Stimulated activated naive CD8-positive, alpha-beta T cell treated with anti-CD3 and anti-CD28 coated beads, Interleukin-15, Interleukin-2, amounts not matched to agents 100 ng/mL and 50 ng/mL, for 24 hours (primary cell): ENCODE data around the gene MON2.
A peak's percentile ranks its signal among the peaks of the same experiment; 100 is the strongest.
"Not testable (repeated sequence)": the region's sequence is repeated elsewhere in the genome, so short reads cannot be mapped to it uniquely, and the experiment has no call there.

ENCODE experiments used
- H3K27ac Mint-ChIP-seq: one replicate; pipeline ENCODE4 v1.8.0; 2021; ENCODE audit warnings: mild to moderate bottlenecking, mixed read lengths
- H3K27me3 Mint-ChIP-seq: one replicate; pipeline ENCODE4 v1.8.0; 2021; ENCODE audit warnings: mixed read lengths
- H3K36me3 Mint-ChIP-seq: one replicate; pipeline ENCODE4 v1.8.0; 2021; ENCODE audit warnings: low read depth, mixed read lengths
- H3K4me1 Mint-ChIP-seq: one replicate; pipeline ENCODE4 v1.8.0; 2021; ENCODE audit warnings: low read depth, mixed read lengths
- H3K4me3 Mint-ChIP-seq: one replicate; pipeline ENCODE4 v1.8.0; 2021; ENCODE audit warnings: mild to moderate bottlenecking, mixed read lengths
- H3K9me3 Mint-ChIP-seq: one replicate; pipeline ENCODE4 v1.8.0; 2021; ENCODE audit warnings: mixed read lengths

MON2 gene

GRCh38 chr12:62463252-62463651, 3.4 kb upstream of the MON2 start:
- H3K4me1 Mint-ChIP-seq: peaks cover 19% of the 10 kb centered on the region
- not testable (repeated sequence) for H3K4me3 Mint-ChIP-seq, H3K27ac Mint-ChIP-seq, H3K36me3 Mint-ChIP-seq, H3K27me3 Mint-ChIP-seq
- peaks cover 19% of the 10 kb centered on the region for H3K9me3 Mint-ChIP-seq

- H3K27me3 Mint-ChIP-seq: no peaks in the 10 kb centered on the region
- peaks cover 33% of the 10 kb centered on the region for H3K4me1 Mint-ChIP-seq
- H3K27ac Mint-ChIP-seq: peak overlapping the region; percentile 97
- H3K9me3 Mint-ChIP-seq: peaks cover 19% of the 10 kb centered on the region
- peaks cover 4% of the 10 kb centered on the region for H3K36me3 Mint-ChIP-seq
- peak overlapping the region; percentile 95 for H3K4me3 Mint-ChIP-seq
These were observed 520 bp upstream of the MON2 start for GRCh38 chr12:62466018-62466593.

- peaks cover 37% of the 10 kb centered on the region for H3K4me1 Mint-ChIP-seq
- H3K27ac Mint-ChIP-seq: no peak overlapping the region
- no peaks in the 10 kb centered on the region for H3K27me3 Mint-ChIP-seq
- H3K36me3 Mint-ChIP-seq: peaks cover 7% of the 10 kb centered on the region
- H3K9me3 Mint-ChIP-seq: peaks cover 6% of the 10 kb centered on the region
- peak overlapping the region; percentile 95 for H3K4me3 Mint-ChIP-seq
These were observed 1.8 kb downstream of the MON2 start for GRCh38 chr12:62468397-62468796.

GRCh38 chr12:62468935-62469334, 2.3 kb downstream of the MON2 start:
- Mint-ChIP-seq H3K4me1 (peaks cover 43% of the 10 kb centered on the region), H3K27me3 (no peaks in the 10 kb centered on the region), H3K4me3 (peak overlapping the region; percentile 95), H3K36me3 (peaks cover 9% of the 10 kb centered on the region), H3K9me3 (peaks cover under 1% of the 10 kb centered on the region), H3K27ac (no peak overlapping the region)

- H3K4me1 Mint-ChIP-seq: peaks cover 44% of the 10 kb centered on the region
- H3K36me3 Mint-ChIP-seq: peaks cover 12% of the 10 kb centered on the region
- H3K27ac Mint-ChIP-seq: no peak overlapping the region
- H3K4me3 Mint-ChIP-seq: peak overlapping the region; percentile 95
- no peaks in the 10 kb centered on the region for H3K27me3 Mint-ChIP-seq
- no peaks in the 10 kb centered on the region for H3K9me3 Mint-ChIP-seq
These were observed 3.1 kb downstream of the MON2 start for GRCh38 chr12:62469704-62470103.

- no peak overlapping the region for H3K4me3 Mint-ChIP-seq
- no peaks in the 10 kb centered on the region for H3K9me3 Mint-ChIP-seq
- no peak overlapping the region for H3K27ac Mint-ChIP-seq
- H3K27me3 Mint-ChIP-seq: no peaks in the 10 kb centered on the region
- H3K36me3 Mint-ChIP-seq: peaks cover 14% of the 10 kb centered on the region
- peaks cover 36% of the 10 kb centered on the region for H3K4me1 Mint-ChIP-seq
These were observed 5.1 kb downstream of the MON2 start for GRCh38 chr12:62471734-62472133.

- no peak overlapping the region for H3K4me3 Mint-ChIP-seq
These were observed 5.8 kb downstream of the MON2 start for GRCh38 chr12:62472472-62472871.

GRCh38 chr12:62481843-62482540, 15.4 kb downstream of the MON2 start:
- no peak overlapping the region for H3K4me3 Mint-ChIP-seq
- H3K27me3 Mint-ChIP-seq: no peaks in the 10 kb centered on the region
- peaks cover 18% of the 10 kb centered on the region for H3K4me1 Mint-ChIP-seq
- no peaks in the 10 kb centered on the region for H3K9me3 Mint-ChIP-seq
- H3K27ac Mint-ChIP-seq: peak overlapping the region; percentile 9
- H3K36me3 Mint-ChIP-seq: peaks cover 35% of the 10 kb centered on the region

More at GRCh38 chr12:62472472-62472871, 5.8 kb downstream of the MON2 start:
- no peaks in the 10 kb centered on the region for H3K27me3 Mint-ChIP-seq
- H3K9me3 Mint-ChIP-seq: no peaks in the 10 kb centered on the region
- peaks cover 36% of the 10 kb centered on the region for H3K4me1 Mint-ChIP-seq
- no peak overlapping the region for H3K27ac Mint-ChIP-seq
- H3K36me3 Mint-ChIP-seq: peaks cover 16% of the 10 kb centered on the region

GRCh38 chr12:62482769-62483168, 16.1 kb downstream of the MON2 start:
- Mint-ChIP-seq H3K4me1 (peaks cover 14% of the 10 kb centered on the region), H3K9me3 (no peaks in the 10 kb centered on the region), H3K27ac (no peak overlapping the region), H3K36me3 (peaks cover 30% of the 10 kb centered on the region), H3K27me3 (no peaks in the 10 kb centered on the region), H3K4me3 (no peak overlapping the region)

- no peak overlapping the region for H3K4me3 Mint-ChIP-seq
- H3K4me1 Mint-ChIP-seq: peaks cover 11% of the 10 kb centered on the region
- peaks cover 22% of the 10 kb centered on the region for H3K36me3 Mint-ChIP-seq
- peak overlapping the region; percentile 6 for H3K27ac Mint-ChIP-seq
- H3K9me3 Mint-ChIP-seq: no peaks in the 10 kb centered on the region
- no peaks in the 10 kb centered on the region for H3K27me3 Mint-ChIP-seq
These were observed 17.6 kb downstream of the MON2 start for GRCh38 chr12:62484233-62484632.

- peaks cover 7% of the 10 kb centered on the region for H3K9me3 Mint-ChIP-seq
- H3K4me1 Mint-ChIP-seq: no peaks in the 10 kb centered on the region
- peaks cover 62% of the 10 kb centered on the region for H3K36me3 Mint-ChIP-seq
- no peak overlapping the region for H3K4me3 Mint-ChIP-seq
- no peaks in the 10 kb centered on the region for H3K27me3 Mint-ChIP-seq
- no peak overlapping the region for H3K27ac Mint-ChIP-seq
These were observed 39.2 kb downstream of the MON2 start for GRCh38 chr12:62505786-62506185.

GRCh38 chr12:62512901-62513300, 46.3 kb downstream of the MON2 start:
- no peak overlapping the region for H3K4me3 Mint-ChIP-seq
- H3K27me3 Mint-ChIP-seq: no peaks in the 10 kb centered on the region
- no peak overlapping the region for H3K27ac Mint-ChIP-seq
- H3K9me3 Mint-ChIP-seq: peaks cover 29% of the 10 kb centered on the region
- H3K36me3 Mint-ChIP-seq: peaks cover 73% of the 10 kb centered on the region
- peaks cover 5% of the 10 kb centered on the region for H3K4me1 Mint-ChIP-seq

- peaks cover 66% of the 10 kb centered on the region for H3K36me3 Mint-ChIP-seq
- not testable (repeated sequence) for H3K27me3 Mint-ChIP-seq, H3K4me3 Mint-ChIP-seq, H3K27ac Mint-ChIP-seq, H3K4me1 Mint-ChIP-seq
- peaks cover 29% of the 10 kb centered on the region for H3K9me3 Mint-ChIP-seq
These were observed 47.5 kb downstream of the MON2 start for GRCh38 chr12:62514080-62514479.

GRCh38 chr12:62516927-62517326, 50.3 kb downstream of the MON2 start:
- Mint-ChIP-seq H3K27ac (no peak overlapping the region), H3K36me3 (peaks cover 47% of the 10 kb centered on the region), H3K4me1 (peaks cover 5% of the 10 kb centered on the region), H3K4me3 (no peak overlapping the region), H3K9me3 (peaks cover 12% of the 10 kb centered on the region), H3K27me3 (no peaks in the 10 kb centered on the region)

- Mint-ChIP-seq H3K36me3 (peaks cover 41% of the 10 kb centered on the region), H3K4me1 (peaks cover 7% of the 10 kb centered on the region), H3K27ac (no peak overlapping the region), H3K4me3 (no peak overlapping the region), H3K9me3 (peaks cover 10% of the 10 kb centered on the region), H3K27me3 (no peaks in the 10 kb centered on the region)
These were observed 51.3 kb downstream of the MON2 start for GRCh38 chr12:62517887-62518286.

GRCh38 chr12:62519043-62519442, 52.4 kb downstream of the MON2 start:
- peaks cover 33% of the 10 kb centered on the region for H3K36me3 Mint-ChIP-seq

More at GRCh38 chr12:62519043-62519442, 52.4 kb downstream of the MON2 start:
- Mint-ChIP-seq H3K27me3 (no peaks in the 10 kb centered on the region), H3K4me1 (peaks cover 15% of the 10 kb centered on the region), H3K9me3 (peaks cover 8% of the 10 kb centered on the region), H3K27ac (no peak overlapping the region), H3K4me3 (no peak overlapping the region)
